Adipocyte (in vitro differentiated cells): ENCODE results near the gene ULBP2.
A peak's percentile ranks its signal among the peaks of the same experiment; 100 is the strongest.
"Not testable (repeated sequence)": the region's sequence is repeated elsewhere in the genome, so short reads cannot be mapped to it uniquely, and the experiment has no call there.

ENCODE experiments used
- DNase-seq: peaks from one replicate; pipeline ENCODE4 v3.0.0-alpha.2; 2015; ENCODE audit warnings: low read depth
- H3K27me3 ChIP-seq: replicated peaks from 2 replicates; pipeline ENCODE4 v1.7.0; 2013; ENCODE audit warnings: mild to moderate bottlenecking, low read length, moderate library complexity; ENCODE audit not compliant: control insufficient read depth, insufficient read depth
- H3K36me3 ChIP-seq: 2 replicates; pipeline ENCODE4 v1.7.0; 2013; ENCODE audit warnings: low read length, mild to moderate bottlenecking, moderate library complexity; ENCODE audit not compliant: control insufficient read depth, insufficient read depth, severe bottlenecking
- H3K4me1 ChIP-seq: 2 replicates; pipeline ENCODE4 v1.7.0; 2013; ENCODE audit warnings: mild to moderate bottlenecking, low read length, moderate library complexity; ENCODE audit not compliant: control insufficient read depth, insufficient read depth
- H3K4me3 ChIP-seq: 2 replicates; pipeline ENCODE4 v1.7.0; 2013; ENCODE audit warnings: mild to moderate bottlenecking, low read length, moderate library complexity
- H3K9ac ChIP-seq: 2 replicates; pipeline ENCODE4 v1.7.0; 2013; ENCODE audit warnings: mild to moderate bottlenecking, low read length, moderate library complexity
- H3K9me3 ChIP-seq: 2 replicates; pipeline ENCODE4 v1.7.0; 2013; ENCODE audit warnings: mild to moderate bottlenecking, low read length, moderate library complexity; ENCODE audit not compliant: control insufficient read depth

Gene ULBP2

DNA sequence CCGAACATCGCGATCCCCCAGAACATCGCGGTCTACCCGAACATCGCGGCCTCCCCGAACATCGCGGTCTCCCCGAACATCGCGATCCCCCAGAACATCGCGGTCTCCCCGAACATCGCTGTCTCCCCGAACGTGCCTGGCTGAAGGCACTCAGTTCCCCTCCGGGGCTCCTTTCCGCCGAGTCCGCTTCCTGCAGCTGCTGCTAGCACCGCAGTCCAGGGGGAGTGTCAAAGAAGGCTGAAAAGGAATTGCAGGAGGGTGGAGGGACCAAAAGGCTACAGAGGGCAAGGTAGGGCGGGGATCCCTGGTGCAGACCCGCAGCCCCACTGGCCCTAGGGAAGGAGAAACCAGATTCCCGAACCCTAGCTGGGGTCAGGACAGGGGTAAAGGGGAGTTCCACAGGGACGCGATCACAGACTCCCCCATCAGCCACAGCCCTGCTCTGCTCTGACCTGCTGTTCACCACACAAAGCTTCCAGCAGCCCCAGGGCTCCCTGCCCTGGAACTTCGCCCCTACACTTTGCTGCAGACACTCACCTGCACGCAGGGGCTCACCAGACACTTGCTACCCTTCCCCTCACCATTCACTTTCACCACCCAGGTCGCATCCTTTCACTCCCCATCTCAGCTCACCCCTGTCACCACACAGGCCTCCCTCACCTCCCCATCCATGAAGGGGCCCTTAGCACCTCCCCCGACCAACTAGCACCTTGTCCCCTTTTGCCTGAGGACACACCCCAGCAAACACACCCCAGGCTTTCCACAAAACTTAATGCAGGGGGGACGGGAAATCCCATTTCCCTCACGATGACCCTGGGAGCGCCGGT is 23.6 kb downstream of the ULBP2 start:
- H3K36me3 ChIP-seq, result no peaks in the 10 kb centered on the region
- H3K4me3 ChIP-seq, result peak overlapping the region; percentile 81
- no peaks in the 10 kb centered on the region for H3K9me3 ChIP-seq
- H3K27me3 ChIP-seq, result peaks cover 63% of the 10 kb centered on the region
- H3K9ac ChIP-seq, result peak overlapping the region; percentile 58
- peak; percentile 8 for DNase-seq
- peaks cover 11% of the 10 kb centered on the region for H3K4me1 ChIP-seq

- not testable (repeated sequence) for H3K9me3 ChIP-seq, H3K36me3 ChIP-seq, H3K9ac ChIP-seq, H3K4me3 ChIP-seq, DNase-seq
- H3K4me1 ChIP-seq, result peaks cover 11% of the 10 kb centered on the region
- peaks cover 56% of the 10 kb centered on the region for H3K27me3 ChIP-seq
Measured at GRCh38 chr6:149966319-149966718, 24.5 kb downstream of the ULBP2 start.

DNA sequence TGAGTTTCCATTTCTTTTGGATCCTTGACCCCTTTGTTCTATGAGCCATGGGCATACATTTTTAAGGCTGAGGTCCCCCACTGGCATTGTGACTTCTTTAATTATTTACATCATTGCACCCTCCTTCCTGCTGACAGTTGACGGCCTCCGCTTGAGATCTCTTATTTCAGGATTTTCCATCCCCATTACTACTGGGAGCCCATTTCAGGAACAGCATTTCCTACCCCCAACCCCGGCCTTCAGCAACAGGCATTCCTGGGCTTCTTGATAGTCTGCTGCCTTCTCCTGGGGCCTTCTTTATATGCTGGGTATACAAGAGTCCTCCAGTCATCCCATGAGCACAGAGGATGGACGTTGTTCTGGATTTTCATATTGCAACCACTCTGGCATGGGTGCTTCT is 25.8 kb downstream of the ULBP2 start:
- peaks cover 11% of the 10 kb centered on the region for H3K4me1 ChIP-seq
- no peaks in the 10 kb centered on the region for H3K36me3 ChIP-seq
- no peak for DNase-seq
- H3K27me3 ChIP-seq, result peaks cover 46% of the 10 kb centered on the region
- H3K9me3 ChIP-seq, result peaks cover 5% of the 10 kb centered on the region
- no peak overlapping the region for H3K4me3 ChIP-seq
- H3K9ac ChIP-seq, result no peak overlapping the region

DNA sequence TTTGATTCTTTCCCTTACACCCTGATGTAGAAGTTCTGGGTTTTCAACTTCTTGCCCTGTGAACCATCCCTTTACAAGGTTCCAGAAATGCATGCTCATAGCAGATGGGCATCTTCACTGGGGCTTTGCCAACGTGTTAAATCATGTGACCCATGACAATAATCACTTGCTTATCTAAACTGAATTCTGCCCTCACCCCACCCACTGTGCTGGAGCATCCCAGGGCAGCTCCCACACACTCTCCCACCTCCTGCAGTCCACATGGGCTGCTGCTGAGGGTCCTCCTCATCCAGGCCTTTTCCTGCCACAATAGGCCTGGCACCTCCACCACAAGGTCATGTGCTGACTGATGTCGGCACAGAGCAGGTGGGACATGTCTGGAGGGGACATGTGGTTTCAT is 26.2 kb downstream of the ULBP2 start:
- H3K9me3 ChIP-seq, H3K4me3 ChIP-seq, H3K9ac ChIP-seq, DNase-seq, H3K36me3 ChIP-seq: not testable (repeated sequence)
- Histone ChIP-seq H3K27me3 (peaks cover 42% of the 10 kb centered on the region), H3K4me1 (peaks cover 11% of the 10 kb centered on the region)

- H3K36me3 ChIP-seq, H3K9me3 ChIP-seq, H3K4me1 ChIP-seq, H3K4me3 ChIP-seq, DNase-seq, H3K9ac ChIP-seq: not testable (repeated sequence)
- peaks cover 41% of the 10 kb centered on the region for H3K27me3 ChIP-seq
Measured at GRCh38 chr6:149968909-149969308, 27.1 kb downstream of the ULBP2 start.

GRCh38 chr6:149969635-149970034 is 27.8 kb downstream of the ULBP2 start:
- DNase-seq, result no peak
- H3K9ac ChIP-seq, result no peak overlapping the region
- H3K36me3 ChIP-seq, result no peaks in the 10 kb centered on the region
- H3K4me1 ChIP-seq, result no peaks in the 10 kb centered on the region
- H3K9me3 ChIP-seq, result peaks cover 10% of the 10 kb centered on the region
- peaks cover 39% of the 10 kb centered on the region for H3K27me3 ChIP-seq
- H3K4me3 ChIP-seq, result no peak overlapping the region

DNA sequence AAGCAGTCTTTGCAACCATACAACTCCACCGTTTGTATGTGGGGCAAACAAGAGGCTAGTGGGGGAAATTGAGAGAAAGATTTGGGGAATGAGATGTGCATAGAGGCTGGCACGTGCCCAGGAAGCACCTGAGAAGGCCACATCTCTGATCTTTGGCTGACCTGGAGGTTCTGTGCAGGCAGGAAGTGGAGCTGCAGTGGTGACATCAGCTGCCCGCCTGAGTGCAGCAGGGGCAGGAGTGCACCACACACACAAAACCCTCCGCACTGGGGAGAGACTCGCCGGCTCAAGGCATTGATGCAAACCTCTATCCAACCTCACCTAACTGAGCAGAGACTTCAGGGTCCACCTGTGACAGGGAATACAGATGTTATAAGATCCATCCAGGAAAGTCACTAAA is 32.6 kb downstream of the ULBP2 start:
- not testable (repeated sequence) for H3K9me3 ChIP-seq, H3K4me3 ChIP-seq, DNase-seq, H3K9ac ChIP-seq, H3K4me1 ChIP-seq, H3K36me3 ChIP-seq
- H3K27me3 ChIP-seq, result peaks cover 58% of the 10 kb centered on the region

DNA sequence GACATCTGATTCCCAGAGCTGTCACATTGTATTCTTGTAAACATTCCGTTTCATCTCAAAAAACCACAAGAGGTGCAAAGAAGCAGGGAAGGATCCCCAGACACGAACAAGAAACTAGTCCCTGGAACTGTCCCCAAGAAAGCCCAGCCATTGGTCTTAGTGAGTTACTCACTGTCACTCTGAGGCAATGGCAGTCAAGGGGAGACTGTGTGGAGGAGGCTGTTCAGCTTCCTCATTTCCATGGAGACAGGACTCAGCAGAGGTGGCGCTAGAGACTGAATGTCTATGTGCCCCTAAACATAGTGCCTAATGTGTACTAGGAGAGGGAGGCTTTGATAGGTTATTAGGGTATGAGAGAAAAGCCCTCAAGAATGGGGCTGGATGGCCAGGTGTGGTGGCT is 33.0 kb downstream of the ULBP2 start:
- no peak for DNase-seq
- Histone ChIP-seq H3K9ac (no peak overlapping the region), H3K9me3 (peaks cover 10% of the 10 kb centered on the region), H3K27me3 (peaks cover 57% of the 10 kb centered on the region), H3K4me3 (no peak overlapping the region), H3K4me1 (no peaks in the 10 kb centered on the region), H3K36me3 (no peaks in the 10 kb centered on the region)

DNA sequence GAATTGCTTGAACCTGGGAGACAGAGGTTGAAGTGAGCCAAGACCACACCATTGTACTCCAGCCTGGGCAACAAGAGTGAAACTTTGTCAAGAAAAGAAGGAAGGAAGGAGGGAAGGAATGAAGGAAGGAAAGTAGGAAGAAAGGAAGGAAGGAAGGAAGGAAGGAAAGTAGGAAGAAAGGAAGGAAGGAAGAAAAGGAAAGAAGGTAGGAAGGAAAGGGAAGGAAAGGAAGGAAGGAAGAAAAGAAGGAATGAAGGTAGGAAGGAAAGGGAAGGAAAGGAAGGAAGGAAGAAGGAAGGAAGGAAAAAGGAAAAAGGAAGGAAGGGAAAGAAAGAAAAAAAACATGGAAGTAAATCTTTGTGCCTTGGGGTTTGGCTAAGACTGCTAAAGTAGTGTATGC is 33.6 kb downstream of the ULBP2 start:
- no peaks in the 10 kb centered on the region for H3K4me1 ChIP-seq
- DNase-seq, result no peak
- H3K9ac ChIP-seq, result no peak overlapping the region
- peaks cover 54% of the 10 kb centered on the region for H3K27me3 ChIP-seq
- H3K4me3 ChIP-seq, result no peak overlapping the region
- H3K36me3 ChIP-seq, result no peaks in the 10 kb centered on the region
- H3K9me3 ChIP-seq, result peaks cover 10% of the 10 kb centered on the region

- DNase-seq, result no peak
- no peaks in the 10 kb centered on the region for H3K4me1 ChIP-seq
- no peak overlapping the region for H3K4me3 ChIP-seq
- H3K36me3 ChIP-seq, result no peaks in the 10 kb centered on the region
- H3K9ac ChIP-seq, result no peak overlapping the region
- H3K9me3 ChIP-seq, result peaks cover 5% of the 10 kb centered on the region
- peaks cover 66% of the 10 kb centered on the region for H3K27me3 ChIP-seq
Measured at GRCh38 chr6:149977221-149977620, 35.4 kb downstream of the ULBP2 start.

DNA sequence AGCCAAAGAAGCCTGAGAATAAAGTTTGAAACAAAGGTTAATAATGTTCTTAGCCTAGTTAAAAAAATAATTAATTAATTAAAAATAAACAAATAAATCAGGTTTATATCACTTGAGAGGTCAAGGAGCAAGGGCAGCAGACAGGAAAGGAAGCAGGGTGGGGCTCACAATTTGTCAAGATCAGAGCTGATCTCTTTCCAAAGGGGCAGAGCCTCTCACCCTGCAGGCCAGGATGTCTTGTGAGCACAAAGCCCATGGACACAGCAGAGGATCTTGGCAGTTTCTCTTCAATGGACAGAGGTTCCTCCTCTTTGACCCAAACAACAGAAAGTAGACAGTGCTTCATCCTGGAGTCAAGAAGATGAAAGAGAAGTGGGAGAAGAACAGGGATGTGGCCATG is 36.8 kb downstream of the ULBP2 start:
- no peaks in the 10 kb centered on the region for H3K4me1 ChIP-seq
- no peak for DNase-seq
- H3K9me3 ChIP-seq, result no peaks in the 10 kb centered on the region
- peaks cover 77% of the 10 kb centered on the region for H3K27me3 ChIP-seq
- H3K4me3 ChIP-seq, result no peak overlapping the region
- H3K36me3 ChIP-seq, result no peaks in the 10 kb centered on the region
- H3K9ac ChIP-seq, result no peak overlapping the region

DNA sequence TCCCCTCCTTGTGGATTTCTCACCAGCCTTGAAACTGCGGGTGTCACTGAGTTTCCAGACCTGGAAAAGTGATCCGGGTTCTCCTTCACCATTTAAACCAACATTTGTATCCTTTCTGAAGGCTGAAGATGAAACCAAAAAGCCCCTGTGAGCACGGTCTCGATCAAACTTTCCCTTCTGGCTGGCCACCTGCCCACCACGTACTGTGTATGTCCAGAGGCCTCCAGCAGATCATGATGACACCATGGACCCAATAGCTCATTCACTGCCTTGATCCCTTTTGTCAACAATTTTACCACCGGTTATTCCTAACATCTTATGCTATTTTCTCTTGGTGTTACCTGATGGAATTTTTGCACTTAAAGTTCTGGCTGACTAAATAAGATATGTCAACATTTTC is 37.5 kb downstream of the ULBP2 start:
- H3K27me3 ChIP-seq, result peaks cover 70% of the 10 kb centered on the region
- no peaks in the 10 kb centered on the region for H3K4me1 ChIP-seq
- H3K9me3 ChIP-seq, result no peaks in the 10 kb centered on the region
- H3K9ac ChIP-seq, result no peak overlapping the region
- no peak for DNase-seq
- H3K36me3 ChIP-seq, result no peaks in the 10 kb centered on the region
- no peak overlapping the region for H3K4me3 ChIP-seq
